ENCODE measurements around the gene NR5A2.

GRCh38 chr1:200029035-200029821 is 1.7 kb downstream of the NR5A2 start:
- TF ChIP-seq CTCF (IDR thresholded peaks at IDR 0.05): no peak
- TF ChIP-seq POLR2A (IDR thresholded peaks at IDR 0.05): peak; percentile 13 to 29
